ENCODE measurements around the gene SYT13. TPM values are rescaled to one million over a fixed set of nuclear protein-coding genes. Genes with fewer than 3 reads are reported as not detected.

SYT13 gene
- total and polyA plus RNA-seq, 5 donors from 2014 or later: not detected

- peaks cover 0 to 4% (median 3%) of the 10 kb centered on the region in 7 donors for H3K9me3 Mint-ChIP-seq
- no peaks in the 10 kb centered on the region for H3K4me1 Mint-ChIP-seq
- peaks cover 35% of the 10 kb centered on the region for H3K27me3 Mint-ChIP-seq
- H3K4me1 ChIP-seq (ENCODE audit: control insufficient read depth, insufficient read depth, low read length, poor library complexity, severe bottlenecking): no peaks in the 10 kb centered on the region
- H3K36me3 Mint-ChIP-seq: no peaks in the 10 kb centered on the region
- peaks cover 0 to 10% of the 10 kb centered on the region in 2 experiments for H3K9me3 ChIP-seq (ENCODE audit: control insufficient read depth in 2 of 2, low read length in 2 of 2)
- H3K27ac ChIP-seq (ENCODE audit: insufficient read depth, low read length, poor library complexity, severe bottlenecking): no peak overlapping the region
- ATAC-seq (ENCODE audit: low read depth in 2 of 2): no peak
- H3K27me3 ChIP-seq (ENCODE audit: control insufficient read depth, insufficient read depth, low read length): peaks cover 15% of the 10 kb centered on the region
- H3K27ac Mint-ChIP-seq: no peak overlapping the region
- no peak for DNase-seq
- H3K36me3 ChIP-seq (ENCODE audit: control insufficient read depth, insufficient read depth, low read length): no peaks in the 10 kb centered on the region
- H3K4me3 ChIP-seq (ENCODE audit: low read depth, low read length): no peak overlapping the region
- no peak overlapping the region for H3K4me3 Mint-ChIP-seq
These were observed 42.6 kb upstream of the SYT13 start for GRCh38 chr11:45328726-45329125.

- no peak overlapping the region for H3K4me3 Mint-ChIP-seq
- ATAC-seq (ENCODE audit: low read depth in 2 of 2) (no peak), DNase-seq (no peak)
- no peaks in the 10 kb centered on the region for H3K4me1 Mint-ChIP-seq
- H3K27ac Mint-ChIP-seq: no peak overlapping the region
- H3K9me3 Mint-ChIP-seq: peaks cover 0 to 4% (median 3%) of the 10 kb centered on the region in 7 donors
- Histone ChIP-seq H3K27ac (ENCODE audit: insufficient read depth, low read length, poor library complexity, severe bottlenecking) (no peak overlapping the region), H3K36me3 (ENCODE audit: control insufficient read depth, insufficient read depth, low read length) (no peaks in the 10 kb centered on the region), H3K4me3 (ENCODE audit: low read depth, low read length) (no peak overlapping the region), H3K4me1 (ENCODE audit: control insufficient read depth, insufficient read depth, low read length, poor library complexity, severe bottlenecking) (no peaks in the 10 kb centered on the region), H3K9me3 (ENCODE audit: control insufficient read depth in 2 of 2, low read length in 2 of 2) (peaks cover 0 to 10% of the 10 kb centered on the region in 2 experiments), H3K27me3 (ENCODE audit: control insufficient read depth, insufficient read depth, low read length) (peaks cover 20% of the 10 kb centered on the region)
- no peaks in the 10 kb centered on the region for H3K36me3 Mint-ChIP-seq
- peaks cover 40% of the 10 kb centered on the region for H3K27me3 Mint-ChIP-seq
These were observed 38.3 kb upstream of the SYT13 start for GRCh38 chr11:45324459-45324858.

GRCh38 chr11:45323601-45324249, 37.6 kb upstream of the SYT13 start:
- peaks cover 20% of the 10 kb centered on the region for H3K27me3 ChIP-seq (ENCODE audit: control insufficient read depth, insufficient read depth, low read length)
- Mint-ChIP-seq H3K4me3 (no peak overlapping the region), H3K27me3 (peaks cover 37% of the 10 kb centered on the region), H3K36me3 (no peaks in the 10 kb centered on the region), H3K27ac (no peak overlapping the region), H3K9me3 (peaks cover 0 to 4% (median 3%) of the 10 kb centered on the region in 7 donors), H3K4me1 (no peaks in the 10 kb centered on the region)
- no peaks in the 10 kb centered on the region for H3K36me3 ChIP-seq (ENCODE audit: control insufficient read depth, insufficient read depth, low read length)
- no peaks in the 10 kb centered on the region for H3K4me1 ChIP-seq (ENCODE audit: control insufficient read depth, insufficient read depth, low read length, poor library complexity, severe bottlenecking)
- H3K9me3 ChIP-seq (ENCODE audit: control insufficient read depth in 2 of 2, low read length in 2 of 2): peaks cover 0 to 10% of the 10 kb centered on the region in 2 experiments
- DNase-seq: no peak
- H3K27ac ChIP-seq (ENCODE audit: insufficient read depth, low read length, poor library complexity, severe bottlenecking): no peak overlapping the region
- ATAC-seq (ENCODE audit: low read depth in 2 of 2): no peak
- no peak overlapping the region for H3K4me3 ChIP-seq (ENCODE audit: low read depth, low read length)

GRCh38 chr11:45322891-45323600, 36.9 kb upstream of the SYT13 start:
- DNase-seq (no peak), ATAC-seq (ENCODE audit: low read depth in 2 of 2) (no peak)
- Histone ChIP-seq H3K4me3 (ENCODE audit: low read depth, low read length) (no peak overlapping the region), H3K27ac (ENCODE audit: insufficient read depth, low read length, poor library complexity, severe bottlenecking) (no peak overlapping the region), H3K36me3 (ENCODE audit: control insufficient read depth, insufficient read depth, low read length) (no peaks in the 10 kb centered on the region), H3K4me1 (ENCODE audit: control insufficient read depth, insufficient read depth, low read length, poor library complexity, severe bottlenecking) (no peaks in the 10 kb centered on the region), H3K9me3 (ENCODE audit: control insufficient read depth in 2 of 2, low read length in 2 of 2) (peaks cover 0 to 10% of the 10 kb centered on the region in 2 experiments), H3K27me3 (ENCODE audit: control insufficient read depth, insufficient read depth, low read length) (peaks cover 18% of the 10 kb centered on the region)
- Mint-ChIP-seq H3K36me3 (no peaks in the 10 kb centered on the region), H3K27me3 (peaks cover 38% of the 10 kb centered on the region), H3K4me1 (no peaks in the 10 kb centered on the region), H3K9me3 (peaks cover 0 to 4% (median 3%) of the 10 kb centered on the region in 7 donors), H3K4me3 (no peak overlapping the region), H3K27ac (no peak overlapping the region)

- Histone ChIP-seq H3K27me3 (ENCODE audit: control insufficient read depth, insufficient read depth, low read length) (peaks cover 17% of the 10 kb centered on the region), H3K4me3 (ENCODE audit: low read depth, low read length) (no peak overlapping the region), H3K27ac (ENCODE audit: insufficient read depth, low read length, poor library complexity, severe bottlenecking) (no peak overlapping the region), H3K9me3 (ENCODE audit: control insufficient read depth in 2 of 2, low read length in 2 of 2) (peaks cover 0 to 5% of the 10 kb centered on the region in 2 experiments), H3K36me3 (ENCODE audit: control insufficient read depth, insufficient read depth, low read length) (no peaks in the 10 kb centered on the region), H3K4me1 (ENCODE audit: control insufficient read depth, insufficient read depth, low read length, poor library complexity, severe bottlenecking) (no peaks in the 10 kb centered on the region)
- Mint-ChIP-seq H3K4me1 (no peaks in the 10 kb centered on the region), H3K9me3 (peaks cover 0 to 4% (median 3%) of the 10 kb centered on the region in 7 donors), H3K27ac (no peak overlapping the region), H3K4me3 (no peak overlapping the region), H3K36me3 (no peaks in the 10 kb centered on the region), H3K27me3 (peaks cover 38% of the 10 kb centered on the region)
- no peak for ATAC-seq (ENCODE audit: low read depth in 2 of 2)
- no peak for DNase-seq
These were observed 36.1 kb upstream of the SYT13 start for GRCh38 chr11:45322111-45322705.

GRCh38 chr11:45321669-45322068, 35.5 kb upstream of the SYT13 start:
- no peak overlapping the region for H3K4me3 ChIP-seq (ENCODE audit: low read depth, low read length)
- peaks cover 0 to 2% of the 10 kb centered on the region in 2 experiments for H3K9me3 ChIP-seq (ENCODE audit: control insufficient read depth in 2 of 2, low read length in 2 of 2)
- no peak for ATAC-seq (ENCODE audit: low read depth in 2 of 2)
- no peaks in the 10 kb centered on the region for H3K4me1 Mint-ChIP-seq
- H3K27ac ChIP-seq (ENCODE audit: insufficient read depth, low read length, poor library complexity, severe bottlenecking): no peak overlapping the region
- no peak overlapping the region for H3K27ac Mint-ChIP-seq
- peaks cover 32% of the 10 kb centered on the region for H3K27me3 Mint-ChIP-seq
- H3K4me1 ChIP-seq (ENCODE audit: control insufficient read depth, insufficient read depth, low read length, poor library complexity, severe bottlenecking): no peaks in the 10 kb centered on the region
- no peaks in the 10 kb centered on the region for H3K36me3 ChIP-seq (ENCODE audit: control insufficient read depth, insufficient read depth, low read length)
- H3K27me3 ChIP-seq (ENCODE audit: control insufficient read depth, insufficient read depth, low read length): peaks cover 18% of the 10 kb centered on the region
- no peaks in the 10 kb centered on the region for H3K36me3 Mint-ChIP-seq
- H3K4me3 Mint-ChIP-seq: no peak overlapping the region
- H3K9me3 Mint-ChIP-seq: peaks cover 0 to 3% (median 0%) of the 10 kb centered on the region in 7 donors
- DNase-seq: no peak

GRCh38 chr11:45321031-45321595, 35.0 kb upstream of the SYT13 start:
- peaks cover 0 to 2% of the 10 kb centered on the region in 2 experiments for H3K9me3 ChIP-seq (ENCODE audit: control insufficient read depth in 2 of 2, low read length in 2 of 2)
- H3K27ac ChIP-seq (ENCODE audit: insufficient read depth, low read length, poor library complexity, severe bottlenecking): no peak overlapping the region
- Mint-ChIP-seq H3K27me3 (peaks cover 32% of the 10 kb centered on the region), H3K36me3 (no peaks in the 10 kb centered on the region), H3K4me3 (no peak overlapping the region), H3K4me1 (no peaks in the 10 kb centered on the region), H3K9me3 (peaks cover 0 to 3% (median 0%) of the 10 kb centered on the region in 7 donors), H3K27ac (no peak overlapping the region)
- H3K4me3 ChIP-seq (ENCODE audit: low read depth, low read length): no peak overlapping the region
- ATAC-seq (ENCODE audit: low read depth in 2 of 2): no peak
- no peaks in the 10 kb centered on the region for H3K36me3 ChIP-seq (ENCODE audit: control insufficient read depth, insufficient read depth, low read length)
- peaks cover 16% of the 10 kb centered on the region for H3K27me3 ChIP-seq (ENCODE audit: control insufficient read depth, insufficient read depth, low read length)
- no peaks in the 10 kb centered on the region for H3K4me1 ChIP-seq (ENCODE audit: control insufficient read depth, insufficient read depth, low read length, poor library complexity, severe bottlenecking)
- no peak for DNase-seq
